ENCODE data around the gene DPH6.

DNA sequence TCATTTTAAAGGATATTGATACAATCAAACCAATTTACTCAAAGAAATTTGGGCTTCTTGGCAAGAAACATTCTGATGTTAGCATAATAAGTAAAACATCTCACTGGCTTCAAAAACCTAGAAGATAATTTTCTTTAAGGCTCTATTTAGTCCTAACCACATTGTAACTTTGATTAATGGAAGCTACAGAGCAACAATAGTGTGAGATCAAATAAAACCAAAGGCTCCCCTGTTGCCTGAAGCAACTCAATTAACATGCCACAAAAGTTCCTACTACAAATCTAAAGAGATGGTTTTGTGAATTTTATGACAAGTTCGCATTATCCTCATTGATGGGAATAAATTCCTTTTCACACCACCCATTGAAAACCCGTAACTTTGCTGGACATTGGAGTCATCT lies 5.9 kb downstream of the DPH6 start:
- TF ChIP-seq, protein P1, sequence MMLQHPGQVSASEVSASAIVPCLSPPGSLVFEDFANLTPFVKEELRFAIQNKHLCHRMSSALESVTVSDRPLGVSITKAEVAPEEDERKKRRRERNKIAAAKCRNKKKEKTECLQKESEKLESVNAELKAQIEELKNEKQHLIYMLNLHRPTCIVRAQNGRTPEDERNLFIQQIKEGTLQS (IDR thresholded peaks at IDR 0.05) = no peak
- no peak for TF ChIP-seq TAF1 (conservative IDR thresholded peaks at IDR 0.05)
- TF ChIP-seq, protein P2, sequence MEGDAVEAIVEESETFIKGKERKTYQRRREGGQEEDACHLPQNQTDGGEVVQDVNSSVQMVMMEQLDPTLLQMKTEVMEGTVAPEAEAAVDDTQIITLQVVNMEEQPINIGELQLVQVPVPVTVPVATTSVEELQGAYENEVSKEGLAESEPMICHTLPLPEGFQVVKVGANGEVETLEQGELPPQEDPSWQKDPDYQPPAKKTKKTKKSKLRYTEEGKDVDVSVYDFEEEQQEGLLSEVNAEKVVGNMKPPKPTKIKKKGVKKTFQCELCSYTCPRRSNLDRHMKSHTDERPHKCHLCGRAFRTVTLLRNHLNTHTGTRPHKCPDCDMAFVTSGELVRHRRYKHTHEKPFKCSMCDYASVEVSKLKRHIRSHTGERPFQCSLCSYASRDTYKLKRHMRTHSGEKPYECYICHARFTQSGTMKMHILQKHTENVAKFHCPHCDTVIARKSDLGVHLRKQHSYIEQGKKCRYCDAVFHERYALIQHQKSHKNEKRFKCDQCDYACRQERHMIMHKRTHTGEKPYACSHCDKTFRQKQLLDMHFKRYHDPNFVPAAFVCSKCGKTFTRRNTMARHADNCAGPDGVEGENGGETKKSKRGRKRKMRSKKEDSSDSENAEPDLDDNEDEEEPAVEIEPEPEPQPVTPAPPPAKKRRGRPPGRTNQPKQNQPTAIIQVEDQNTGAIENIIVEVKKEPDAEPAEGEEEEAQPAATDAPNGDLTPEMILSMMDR (IDR thresholded peaks at IDR 0.05; ENCODE audit: low read depth, low read length, missing input control) = no peak
- TF ChIP-seq RAD21 (IDR thresholded peaks at IDR 0.05) = no peak
